HEK293T (cell line): ENCODE data around the gene DHRS9.

Experiments
- ARNT ChIP-seq: fragments of 450-650 bp; IDR thresholded peaks from 2 replicates; pipeline ENCODE4 v1.6.1; 2017; ENCODE audit warnings: mild to moderate bottlenecking
- BHLHE40 ChIP-seq: fragments of 450-650 bp; IDR thresholded peaks from 2 replicates; pipeline ENCODE4 v1.6.1; 2016; ENCODE audit warnings: mild to moderate bottlenecking, moderate library complexity, borderline replicate concordance
- ELF4 ChIP-seq: fragments of 450-650 bp; IDR thresholded peaks from 2 replicates; pipeline ENCODE4 v1.6.1; 2017; ENCODE audit warnings: antibody characterized with exemption
- FOXA1 ChIP-seq: fragments of 450-650 bp; IDR thresholded peaks from 2 replicates; pipeline ENCODE4 v1.6.1; 2016; ENCODE audit warnings: mild to moderate bottlenecking
- FOXK2 ChIP-seq: fragments of 450-650 bp; IDR thresholded peaks from 2 replicates; pipeline ENCODE4 v1.6.1; 2016; ENCODE audit warnings: mild to moderate bottlenecking
- FOXM1 ChIP-seq: fragments of 450-650 bp; IDR thresholded peaks from 2 replicates; pipeline ENCODE4 v1.6.1; 2017; ENCODE audit warnings: mild to moderate bottlenecking, borderline replicate concordance
- HDGF ChIP-seq: fragments of 450-650 bp; IDR thresholded peaks from 2 replicates; pipeline ENCODE4 v1.6.1; 2017; ENCODE audit warnings: antibody characterized with exemption, borderline replicate concordance
- LEF1 ChIP-seq: fragments of 450-650 bp; IDR thresholded peaks from 2 replicates; pipeline ENCODE4 v1.6.1; 2017; ENCODE audit warnings: mild to moderate bottlenecking, borderline replicate concordance
- NFRKB ChIP-seq: fragments of 450-650 bp; IDR thresholded peaks from 2 replicates; pipeline ENCODE4 v1.6.1; 2016; ENCODE audit warnings: mild to moderate bottlenecking, moderate library complexity
- SP1 ChIP-seq: fragments of 450-650 bp; IDR thresholded peaks from 2 replicates; pipeline ENCODE4 v1.6.1; 2017
- SUZ12 ChIP-seq: fragments of 450-650 bp; IDR thresholded peaks from 2 replicates; pipeline ENCODE4 v1.6.1; 2016; ENCODE audit warnings: mild to moderate bottlenecking
- TARDBP ChIP-seq: fragments of 450-650 bp; IDR thresholded peaks from 2 replicates; pipeline ENCODE4 v1.6.1; 2016
- ZNF384 ChIP-seq: fragments of 450-650 bp; IDR thresholded peaks from 2 replicates; pipeline ENCODE4 v1.6.1; 2016

DNA sequence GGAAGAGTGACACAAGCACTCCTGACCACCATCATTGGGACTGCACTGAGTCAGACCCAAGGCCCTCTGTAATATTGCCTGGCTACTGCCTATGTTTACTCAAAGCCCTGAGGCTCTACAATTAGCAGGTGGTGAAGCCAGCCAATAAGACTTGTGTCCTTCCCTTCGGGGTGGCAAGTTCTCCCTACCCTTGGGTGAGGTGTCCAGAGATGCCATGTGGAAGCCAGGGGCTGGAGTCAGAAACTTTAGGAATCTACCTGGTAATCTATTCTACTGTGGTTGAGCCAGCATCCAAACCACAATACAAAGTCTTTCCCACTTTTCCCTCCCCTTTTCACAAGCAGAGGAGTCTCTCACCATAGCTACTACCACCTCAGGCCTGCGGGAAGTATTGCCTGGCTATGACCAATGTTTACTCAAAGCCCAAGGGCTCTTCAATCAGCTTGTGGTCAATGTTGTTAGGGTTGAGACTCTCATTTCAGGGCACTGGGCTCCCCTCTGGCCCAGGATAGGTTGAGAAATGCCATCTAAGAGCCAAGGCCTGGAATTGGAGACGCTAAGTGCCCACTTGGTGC, 17.6 kb downstream of the DHRS9 start:
- TF ChIP-seq NFRKB (no peak), FOXM1 (no peak), TARDBP (no peak), HDGF (no peak), FOXA1 (no peak), ELF4 (no peak), SP1 (no peak), ZNF384 (no peak), BHLHE40 (no peak), ARNT (no peak), SUZ12 (no peak), LEF1 (no peak), FOXK2 (no peak)
